Esophagus (tissue), 2 donors: ENCODE measurements around the gene KRTAP20-4. TPM values are rescaled to one million over a fixed set of nuclear protein-coding genes. Genes with fewer than 3 reads are reported as not detected.

Source experiments
- H3K27ac ChIP-seq, 2 donors: one replicate each; pipeline ENCODE4 v1.5.1; 2013; ENCODE audit warnings: low read depth in 2 of 2, mild to moderate bottlenecking in 2 of 2, inconsistent platforms in 1 of 2, low read length in 1 of 2, moderate library complexity in 1 of 2
- H3K27me3 ChIP-seq, 2 donors: one replicate each; pipeline ENCODE4 v1.6.1; 2013; ENCODE audit warnings: low read length in 2 of 2, control low read depth in 1 of 2, mild to moderate bottlenecking in 1 of 2; ENCODE audit not compliant: insufficient read depth in 2 of 2, control insufficient read depth in 1 of 2
- H3K36me3 ChIP-seq, 2 donors: one replicate each; pipeline ENCODE4 v1.6.1; 2013; ENCODE audit warnings: low read length in 1 of 2; ENCODE audit not compliant: control insufficient read depth in 2 of 2, insufficient read depth in 2 of 2
- H3K4me1 ChIP-seq, 2 donors: one replicate each; pipeline ENCODE4 v1.6.1; 2013; ENCODE audit warnings: low read length in 1 of 2; ENCODE audit not compliant: control insufficient read depth in 2 of 2, insufficient read depth in 2 of 2
- H3K4me3 ChIP-seq, 2 donors: one replicate each; pipeline ENCODE4 v1.5.1; 2013; ENCODE audit warnings: low read length in 2 of 2, mild to moderate bottlenecking in 2 of 2, low read depth in 1 of 2, moderate library complexity in 1 of 2
- H3K9me3 ChIP-seq, 2 donors: one replicate each; pipeline ENCODE4 v1.6.1; 2013; ENCODE audit warnings: mild to moderate bottlenecking in 2 of 2, low read depth in 1 of 2, low read length in 1 of 2, moderate library complexity in 1 of 2; ENCODE audit not compliant: control insufficient read depth in 2 of 2, insufficient read depth in 1 of 2
- WGBS, 2 donors: extraction: QIAGEN DNeasy Blood & Tissue Kit; methylation state at CpG; one replicate each; pipeline ENCODE4 v1.1.7; 2013; 5-methylcytosine and 5-hydroxymethylcytosine counted together
- polyA plus RNA-seq, 2 donors: library from polyadenylated mRNA; stranded (reverse); fragments of 200-250 nt; gene quantifications; one replicate each; pipeline ENCODE4 v1.2.3, GENCODE V29; 2013
- donor health status: healthy with polysubstance abuse.
- donor health status: Bipolar disorder and iron deficiency.

KRTAP20-4 gene
- polyA plus RNA-seq: not detected

DNA sequence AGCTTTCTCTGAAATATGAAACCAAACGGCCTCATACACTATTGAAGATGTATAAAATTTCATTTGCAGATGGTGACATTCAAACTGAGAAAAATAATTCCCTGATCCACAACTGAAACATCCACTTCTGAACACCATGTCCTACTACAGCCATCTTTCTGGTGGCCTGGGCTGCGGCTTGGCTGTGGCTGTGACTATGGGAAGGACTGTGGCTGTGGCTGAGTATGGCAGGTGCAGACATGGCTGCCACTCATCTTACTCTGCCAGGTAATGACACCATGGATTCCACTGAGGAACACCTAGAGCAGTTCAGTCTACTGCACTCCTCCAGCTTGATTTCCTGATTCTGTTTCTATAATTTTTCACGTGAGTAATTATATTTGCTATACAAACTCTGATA is at the start of gene KRTAP20-4:
TSS of gene KRTAP20-4 (plus strand) at position 106 of the 400 bp plus-strand sequence.
- H3K27ac ChIP-seq: no peak within 1 kb of the TSS
- no peaks in the 10 kb centered on the region for H3K36me3 ChIP-seq
- WGBS, 2 donors: 77 to 80% methylated on average over 3 of the region's 3 CpGs
- no peaks in the 10 kb centered on the region for H3K4me1 ChIP-seq
- no peak within 1 kb of the TSS for H3K4me3 ChIP-seq
- no peaks in the 10 kb centered on the region for H3K27me3 ChIP-seq
- peaks cover 3 to 6% of the 10 kb centered on the region in 2 donors for H3K9me3 ChIP-seq

DNA sequence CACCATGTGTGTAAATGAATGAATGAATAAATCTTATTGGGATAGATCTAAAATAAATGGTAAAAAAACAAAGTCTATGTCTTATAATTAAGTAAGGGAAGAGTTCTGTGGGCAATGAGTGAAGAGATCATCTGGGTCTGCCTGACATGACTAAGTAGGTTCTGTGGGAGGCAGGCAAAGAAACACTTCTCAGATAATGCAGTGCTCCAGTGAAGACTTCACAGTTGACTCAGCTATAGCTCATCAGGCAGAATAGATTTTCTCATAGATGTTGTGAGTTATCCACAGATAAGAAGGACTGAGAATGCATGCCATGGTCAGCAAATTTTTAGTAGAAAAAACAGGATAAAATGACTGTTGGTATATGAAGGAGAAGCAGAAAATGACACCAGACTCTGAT is 42.7 kb upstream of the KRTAP20-4 start:
- H3K27ac ChIP-seq: no peak overlapping the region
- H3K4me3 ChIP-seq: no peak overlapping the region
- H3K27me3 ChIP-seq: no peaks in the 10 kb centered on the region
- no peaks in the 10 kb centered on the region for H3K36me3 ChIP-seq
- no peaks in the 10 kb centered on the region for H3K4me1 ChIP-seq
- no peaks in the 10 kb centered on the region for H3K9me3 ChIP-seq

DNA sequence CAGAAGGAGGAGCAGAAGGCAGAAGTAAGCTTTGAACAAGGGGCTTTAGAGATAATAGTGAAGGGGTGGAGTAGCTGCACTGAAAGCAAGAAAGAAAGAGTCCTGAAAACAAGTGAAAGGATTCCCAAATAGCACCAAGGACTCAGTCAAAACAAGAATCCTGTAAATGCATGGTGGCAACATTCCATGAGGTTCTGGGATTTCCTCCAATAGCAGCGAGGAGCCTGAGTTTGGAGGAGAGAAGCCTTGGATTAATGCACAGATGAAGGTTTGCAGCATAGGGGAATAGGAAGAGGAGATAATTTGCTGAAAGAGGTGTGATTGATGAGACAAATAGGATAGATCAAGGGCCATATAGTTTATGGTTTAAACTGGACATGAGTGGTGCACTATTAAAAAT is 41.1 kb upstream of the KRTAP20-4 start:
- no peaks in the 10 kb centered on the region for H3K4me1 ChIP-seq
- no peaks in the 10 kb centered on the region for H3K9me3 ChIP-seq
- H3K36me3 ChIP-seq: no peaks in the 10 kb centered on the region
- H3K4me3 ChIP-seq: no peak overlapping the region
- no peak overlapping the region for H3K27ac ChIP-seq
- WGBS, 2 donors: 34 to 50% methylated on average over 1 of the region's 1 CpG
- no peaks in the 10 kb centered on the region for H3K27me3 ChIP-seq

DNA sequence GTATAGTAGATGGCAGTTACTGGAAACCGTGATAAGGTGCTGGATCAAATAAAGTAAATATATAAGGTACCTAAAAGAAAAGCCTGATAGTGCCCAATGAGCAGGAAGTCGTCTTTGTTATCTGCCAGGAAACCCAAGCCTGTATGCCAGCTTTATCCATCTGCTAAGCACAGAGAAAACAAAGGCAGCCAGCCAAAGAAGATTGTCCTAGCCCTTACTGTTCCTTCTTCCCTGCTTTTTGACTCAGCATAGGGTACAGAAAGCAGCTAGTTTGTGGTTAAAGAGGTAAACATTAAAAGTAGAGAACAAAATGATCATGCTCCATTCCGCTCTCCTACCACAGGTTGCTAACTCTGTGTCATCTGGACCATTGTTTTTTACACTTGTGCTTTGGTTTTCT is 40.3 kb upstream of the KRTAP20-4 start:
- no peaks in the 10 kb centered on the region for H3K4me1 ChIP-seq
- no peak overlapping the region for H3K27ac ChIP-seq
- H3K27me3 ChIP-seq: no peaks in the 10 kb centered on the region
- 49 to 53% methylated on average over 3 of the region's 3 CpGs for WGBS, 2 donors
- no peaks in the 10 kb centered on the region for H3K36me3 ChIP-seq
- no peaks in the 10 kb centered on the region for H3K9me3 ChIP-seq
- no peak overlapping the region for H3K4me3 ChIP-seq

DNA sequence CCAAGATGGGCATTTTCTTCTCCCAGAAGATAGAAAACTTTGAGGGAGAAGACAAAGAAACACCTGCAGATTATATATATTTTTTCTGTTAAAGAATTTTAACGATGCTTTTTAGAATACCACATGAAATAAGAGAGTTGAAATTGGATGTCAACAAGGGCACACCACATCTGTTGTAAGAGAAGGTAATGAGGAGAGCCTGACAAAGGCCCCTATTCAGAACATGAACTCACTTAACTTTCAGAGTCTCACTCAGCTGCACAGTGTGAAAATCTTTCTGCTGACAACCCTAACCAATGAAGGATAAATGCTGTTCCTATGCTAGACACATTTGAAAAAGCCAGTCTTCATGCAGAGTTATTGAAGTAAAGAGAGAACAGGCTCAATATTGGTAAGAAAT is 37.6 kb upstream of the KRTAP20-4 start:
- Histone ChIP-seq H3K4me1 (no peaks in the 10 kb centered on the region), H3K36me3 (no peaks in the 10 kb centered on the region), H3K9me3 (no peaks in the 10 kb centered on the region), H3K27ac (no peak overlapping the region), H3K4me3 (no peak overlapping the region), H3K27me3 (no peaks in the 10 kb centered on the region)
- WGBS, 2 donors: 71 to 72% methylated on average over 1 of the region's 1 CpG

DNA sequence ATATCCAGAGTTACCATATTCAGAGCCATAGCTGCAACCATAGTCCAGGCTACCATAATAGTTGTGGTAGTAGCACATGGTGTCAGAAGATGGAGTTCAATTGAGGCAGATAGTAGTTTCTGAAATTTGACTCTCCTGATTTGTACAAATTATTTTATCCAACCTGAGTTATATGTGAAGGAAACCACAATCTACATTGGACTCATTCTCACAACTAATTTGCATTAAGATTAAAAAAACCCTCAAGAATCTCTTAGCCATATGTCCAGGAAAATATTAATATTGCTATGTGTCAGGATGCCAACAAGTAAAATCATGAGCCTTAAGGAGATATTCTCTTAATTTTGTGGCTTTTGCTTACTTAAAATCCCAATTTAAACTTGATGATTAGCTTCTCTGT is 30.1 kb upstream of the KRTAP20-4 start, which contains the start of gene KRTAP22-2:
TSS of gene KRTAP22-2 (minus strand) at position 101 of the 400 bp plus-strand sequence.
- H3K9me3 ChIP-seq: no peaks in the 10 kb centered on the region
- H3K27ac ChIP-seq: no peak within 1 kb of the TSS

DNA sequence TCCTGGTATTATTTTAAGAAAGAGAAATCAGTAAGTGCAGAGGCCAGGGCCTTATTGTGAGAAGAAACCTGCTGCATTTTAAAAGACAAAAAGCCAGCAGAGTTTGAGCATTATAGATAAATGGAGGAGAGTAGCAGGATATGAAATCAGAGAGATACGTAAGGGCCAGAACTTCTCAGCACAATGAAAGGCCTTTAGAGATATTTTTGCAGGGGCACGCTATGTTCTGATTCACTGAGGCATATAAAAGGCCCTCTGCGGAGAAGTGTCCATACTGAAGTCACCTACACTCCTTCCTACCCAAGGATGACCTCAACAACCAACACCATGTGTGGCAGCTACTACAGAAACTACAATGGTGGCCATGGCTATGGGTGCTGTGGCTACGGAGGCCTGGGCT is 28.3 kb upstream of the KRTAP20-4 start, which contains the start of gene KRTAP6-3:
TSS of gene KRTAP6-3 (plus strand) at position 301 of the 400 bp plus-strand sequence. CDS start at position 307, 6 bp downstream.
- WGBS, 2 donors: 91 to 94% methylated on average over 4 of the region's 4 CpGs
- no peaks in the 10 kb centered on the region for H3K36me3 ChIP-seq
- no peak within 1 kb of the TSS for H3K4me3 ChIP-seq
- no peaks in the 10 kb centered on the region for H3K9me3 ChIP-seq
- no peaks in the 10 kb centered on the region for H3K4me1 ChIP-seq
- no peak within 1 kb of the TSS for H3K27ac ChIP-seq
- H3K27me3 ChIP-seq: no peaks in the 10 kb centered on the region

More for the DNA sequence above, 30.1 kb upstream of the KRTAP20-4 start, which contains the start of gene KRTAP22-2:
- no peaks in the 10 kb centered on the region for H3K36me3 ChIP-seq
- no peaks in the 10 kb centered on the region for H3K27me3 ChIP-seq
- H3K4me1 ChIP-seq: no peaks in the 10 kb centered on the region
- H3K4me3 ChIP-seq: no peak within 1 kb of the TSS

DNA sequence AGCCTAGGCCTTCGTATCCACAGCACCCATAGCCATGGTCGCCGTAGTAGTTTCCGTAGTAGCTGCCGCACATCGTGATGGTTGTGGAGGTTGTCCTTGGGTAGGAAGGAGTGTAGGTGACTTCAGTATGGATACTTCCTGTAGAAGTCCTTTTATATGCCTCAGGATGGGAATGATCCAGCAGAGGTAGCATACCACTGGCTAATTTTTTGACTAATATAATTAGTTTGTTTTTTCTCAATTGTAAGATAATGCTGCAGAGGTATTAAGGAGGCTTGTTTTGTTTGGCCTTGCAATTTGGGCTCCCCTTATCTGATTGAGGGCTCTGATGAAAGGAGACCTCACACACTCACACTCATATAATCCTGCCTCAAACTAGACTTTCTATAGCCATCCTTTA is 21.6 kb upstream of the KRTAP20-4 start, which contains the start of gene KRTAP6-2:
TSS of gene KRTAP6-2 (minus strand) at position 101 of the 400 bp plus-strand sequence. CDS start at position 73, 28 bp downstream.
- Histone ChIP-seq H3K27ac (no peak within 1 kb of the TSS), H3K27me3 (no peaks in the 10 kb centered on the region)
- WGBS, 2 donors: 95 to 97% methylated on average over 6 of the region's 6 CpGs

DNA sequence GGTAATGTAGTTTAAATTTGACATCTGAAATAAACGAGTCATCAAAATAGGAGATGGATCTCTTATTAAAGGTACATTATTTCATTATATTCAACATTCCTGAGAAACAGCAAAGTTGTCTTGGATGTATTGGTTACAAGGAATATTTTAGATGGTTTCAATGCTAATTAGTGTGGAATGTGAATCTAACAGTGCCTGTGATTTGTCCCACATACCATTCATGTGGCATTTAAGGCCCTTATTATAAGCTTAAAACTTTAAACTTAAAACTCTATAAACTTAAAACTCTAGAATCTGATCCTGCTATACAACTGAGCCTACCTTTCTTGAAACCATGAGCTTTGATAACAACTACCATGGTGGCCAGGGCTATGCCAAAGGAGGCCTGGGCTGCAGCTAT is 19.6 kb upstream of the KRTAP20-4 start, which contains the start of gene KRTAP22-1:
TSS of gene KRTAP22-1 (plus strand) at position 301 of the 400 bp plus-strand sequence.
- no peak within 1 kb of the TSS for H3K4me3 ChIP-seq
- no peaks in the 10 kb centered on the region for H3K4me1 ChIP-seq
- H3K36me3 ChIP-seq: no peaks in the 10 kb centered on the region
- 53 to 54% methylated on average over 1 of the region's 1 CpG for WGBS, 2 donors
- peaks cover 3 to 4% of the 10 kb centered on the region in 2 donors for H3K9me3 ChIP-seq
- no peak within 1 kb of the TSS for H3K27ac ChIP-seq
- H3K27me3 ChIP-seq: no peaks in the 10 kb centered on the region

More for the DNA sequence above, 21.6 kb upstream of the KRTAP20-4 start, which contains the start of gene KRTAP6-2:
- Histone ChIP-seq H3K9me3 (peaks cover 3 to 4% of the 10 kb centered on the region in 2 donors), H3K36me3 (no peaks in the 10 kb centered on the region), H3K4me1 (no peaks in the 10 kb centered on the region), H3K4me3 (no peak within 1 kb of the TSS)

DNA sequence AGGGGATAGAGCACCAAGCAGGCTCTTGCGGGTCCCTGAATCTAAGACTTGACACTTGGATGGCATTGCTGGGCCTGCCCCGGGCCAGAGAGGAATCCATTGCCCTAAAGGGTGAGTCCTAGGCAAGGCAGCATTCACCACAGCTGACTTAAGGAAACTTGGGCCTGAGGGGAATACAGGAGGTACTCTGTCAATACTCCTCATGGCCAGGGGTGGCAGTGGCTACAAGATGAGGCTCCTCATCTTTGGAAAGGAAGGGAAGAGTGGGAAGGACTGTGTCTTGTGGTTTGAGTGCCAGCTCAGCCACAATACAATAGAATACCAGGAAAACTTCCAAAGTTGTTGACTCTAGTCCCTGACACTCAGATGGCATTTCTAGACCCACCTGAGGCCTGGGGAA is 14.5 kb upstream of the KRTAP20-4 start:
- no peaks in the 10 kb centered on the region for H3K27me3 ChIP-seq
- H3K4me1 ChIP-seq: no peaks in the 10 kb centered on the region
- H3K36me3 ChIP-seq: no peaks in the 10 kb centered on the region
- H3K9me3 ChIP-seq: no peaks in the 10 kb centered on the region
- 82 to 83% methylated on average over 2 of the region's 2 CpGs for WGBS, 2 donors
- H3K27ac ChIP-seq: no peak overlapping the region
- H3K4me3 ChIP-seq: no peak overlapping the region
